Trophoblast cell (in vitro differentiated cells and primary cell): ENCODE data around the gene SELENOO.

Experiments used
- DNase-seq, 2 donors: peaks; one replicate each; pipeline ENCODE4 v3.0.0-alpha.2; 2016
- H2AFZ ChIP-seq: 2 replicates; pipeline ENCODE4 v1.6.1; 2013; ENCODE audit warnings: low read length, moderate library complexity, mild to moderate bottlenecking; ENCODE audit not compliant: insufficient read depth, poor library complexity
- H2AK5ac ChIP-seq: 2 replicates; pipeline ENCODE4 v1.6.1; 2013; ENCODE audit warnings: mild to moderate bottlenecking, low read length
- H2BK120ac ChIP-seq: 2 replicates; pipeline ENCODE4 v1.6.1; 2013; ENCODE audit warnings: low read length, mild to moderate bottlenecking, moderate library complexity; ENCODE audit not compliant: insufficient read depth, poor library complexity
- H2BK12ac ChIP-seq: 2 replicates; pipeline ENCODE4 v1.6.1; 2013; ENCODE audit warnings: mild to moderate bottlenecking, low read length, moderate library complexity
- H2BK5ac ChIP-seq: 2 replicates; pipeline ENCODE4 v1.6.1; 2013; ENCODE audit warnings: low read length, low read depth, moderate library complexity, mild to moderate bottlenecking; ENCODE audit not compliant: poor library complexity
- H3K14ac ChIP-seq: 2 replicates; pipeline ENCODE4 v1.6.1; 2013; ENCODE audit warnings: mild to moderate bottlenecking, low read length
- H3K18ac ChIP-seq: 2 replicates; pipeline ENCODE4 v1.6.1; 2013; ENCODE audit warnings: mild to moderate bottlenecking, low read length
- H3K23ac ChIP-seq: 2 replicates; pipeline ENCODE4 v1.6.1; 2013; ENCODE audit warnings: low read length
- H3K27ac ChIP-seq: 2 replicates; pipeline ENCODE4 v1.5.1; 2013; ENCODE audit warnings: low read depth, mild to moderate bottlenecking, inconsistent platforms, low read length, moderate library complexity
- H3K27me3 ChIP-seq: 2 replicates; pipeline ENCODE4 v1.6.1; 2013; ENCODE audit warnings: inconsistent platforms, mild to moderate bottlenecking, low read length, moderate library complexity; ENCODE audit not compliant: insufficient read depth
- H3K36me3 ChIP-seq, 2 experiments: 1 replicate in 1 of 2; 2 replicates in 1 of 2; pipeline ENCODE4 v1.6.1; 2013; ENCODE audit warnings: low read length in 2 of 2, mild to moderate bottlenecking in 2 of 2, moderate library complexity in 1 of 2; ENCODE audit not compliant: insufficient read depth in 2 of 2, control insufficient read depth in 1 of 2
- H3K4ac ChIP-seq: 2 replicates; pipeline ENCODE4 v1.6.1; 2013; ENCODE audit warnings: low read depth, mild to moderate bottlenecking, low read length, moderate library complexity
- H3K4me1 ChIP-seq, 2 experiments: 1 replicate in 1 of 2; 2 replicates in 1 of 2; pipeline ENCODE4 v1.6.1; 2013; ENCODE audit warnings: low read length in 2 of 2, mild to moderate bottlenecking in 2 of 2, moderate library complexity in 1 of 2; ENCODE audit not compliant: insufficient read depth in 2 of 2, control insufficient read depth in 1 of 2
- H3K4me2 ChIP-seq: 2 replicates; pipeline ENCODE4 v1.6.1; 2013; ENCODE audit warnings: inconsistent platforms, mild to moderate bottlenecking, low read length, moderate library complexity
- H3K4me3 ChIP-seq: 2 replicates; pipeline ENCODE4 v1.5.1; 2013; ENCODE audit warnings: mild to moderate bottlenecking, low read depth, low read length, inconsistent platforms
- H3K79me1 ChIP-seq: one replicate; pipeline ENCODE4 v1.6.1; 2013; ENCODE audit warnings: low read length
- H3K79me2 ChIP-seq: 2 replicates; pipeline ENCODE4 v1.6.1; 2013; ENCODE audit warnings: low read length, mild to moderate bottlenecking; ENCODE audit not compliant: control insufficient read depth, insufficient read depth, poor library complexity
- H3K9ac ChIP-seq: 2 replicates; pipeline ENCODE4 v1.6.1; 2013; ENCODE audit warnings: mild to moderate bottlenecking, low read length
- H3K9me3 ChIP-seq: 2 replicates; pipeline ENCODE4 v1.6.1; 2013; ENCODE audit warnings: low read depth, mild to moderate bottlenecking, control low read depth, inconsistent platforms, low read length; ENCODE audit not compliant: insufficient read depth
- H4K12ac ChIP-seq: 2 replicates; pipeline ENCODE4 v1.6.1; 2013; ENCODE audit warnings: low read depth, mild to moderate bottlenecking, low read length, moderate library complexity
- H4K8ac ChIP-seq: 2 replicates; pipeline ENCODE4 v1.6.1; 2013; ENCODE audit warnings: low read depth, mild to moderate bottlenecking, low read length, moderate library complexity
- H4K91ac ChIP-seq: one replicate; pipeline ENCODE4 v1.6.1; 2013; ENCODE audit warnings: low read depth, mild to moderate bottlenecking, low read length, moderate library complexity
- WGBS: extraction: QIAGEN DNeasy Blood & Tissue Kit; methylation state at CpG from one replicate; pipeline ENCODE4 v1.1.7; 2013; ENCODE audit warnings: missing lambda C conversion rate; ENCODE audit not compliant: insufficient read length, insufficient coverage; ENCODE audit errors: extremely low coverage; 5-methylcytosine and 5-hydroxymethylcytosine counted together

Gene SELENOO

GRCh38 chr22:50255099-50255498 is 54.3 kb downstream of the SELENOO start:
- no peak overlapping the region for H3K9ac ChIP-seq
- no peak overlapping the region for H3K4me3 ChIP-seq
- no peak overlapping the region for H4K91ac ChIP-seq
- no peak overlapping the region for H4K12ac ChIP-seq
- H3K4ac ChIP-seq = no peak overlapping the region
- H3K79me1 ChIP-seq = peaks cover 7% of the 10 kb centered on the region
- no peak overlapping the region for H3K18ac ChIP-seq
- no peak overlapping the region for H2AFZ ChIP-seq
- H2BK5ac ChIP-seq = no peak overlapping the region
- no peak overlapping the region for H2BK12ac ChIP-seq
- no peak overlapping the region for H2AK5ac ChIP-seq
- H3K4me1 ChIP-seq = peaks cover 17 to 25% of the 10 kb centered on the region in 2 experiments
- H3K23ac ChIP-seq = no peak overlapping the region
- no CpG with 5 or more reads among the region's 19 CpGs for WGBS
- H4K8ac ChIP-seq = no peak overlapping the region
- no peaks in the 10 kb centered on the region for H3K36me3 ChIP-seq
- no peak overlapping the region for H2BK120ac ChIP-seq
- no peak overlapping the region for H3K4me2 ChIP-seq
- H3K79me2 ChIP-seq = peaks cover 5% of the 10 kb centered on the region
- H3K14ac ChIP-seq = no peak overlapping the region
- H3K27ac ChIP-seq = no peak overlapping the region
- DNase-seq = no peak
- H3K27me3 ChIP-seq = no peaks in the 10 kb centered on the region
- H3K9me3 ChIP-seq = peaks cover 2% of the 10 kb centered on the region

DNA sequence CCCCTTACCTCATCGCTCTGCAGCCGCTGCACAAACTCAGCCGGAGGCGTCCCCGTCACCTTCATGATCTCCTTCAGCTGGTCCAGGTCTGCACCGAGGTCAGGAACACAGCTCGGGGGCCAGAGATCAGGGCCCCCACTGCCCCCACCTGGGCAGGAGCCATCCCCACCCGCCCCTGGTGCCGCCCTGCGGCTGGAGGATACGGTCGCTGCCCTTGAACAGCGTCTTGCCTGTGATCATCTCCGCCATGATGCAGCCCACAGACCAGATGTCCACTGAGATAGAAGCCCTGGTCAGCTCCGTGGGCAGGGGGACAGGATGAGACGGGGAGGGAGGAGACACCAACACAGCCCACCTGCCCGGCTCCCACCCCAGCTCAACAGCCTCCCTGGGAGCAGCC is 54.8 kb downstream of the SELENOO start:
- WGBS = no CpG with 5 or more reads among the region's 17 CpGs
- Histone ChIP-seq H3K36me3 (no peaks in the 10 kb centered on the region), H4K91ac (no peak overlapping the region)

DNA sequence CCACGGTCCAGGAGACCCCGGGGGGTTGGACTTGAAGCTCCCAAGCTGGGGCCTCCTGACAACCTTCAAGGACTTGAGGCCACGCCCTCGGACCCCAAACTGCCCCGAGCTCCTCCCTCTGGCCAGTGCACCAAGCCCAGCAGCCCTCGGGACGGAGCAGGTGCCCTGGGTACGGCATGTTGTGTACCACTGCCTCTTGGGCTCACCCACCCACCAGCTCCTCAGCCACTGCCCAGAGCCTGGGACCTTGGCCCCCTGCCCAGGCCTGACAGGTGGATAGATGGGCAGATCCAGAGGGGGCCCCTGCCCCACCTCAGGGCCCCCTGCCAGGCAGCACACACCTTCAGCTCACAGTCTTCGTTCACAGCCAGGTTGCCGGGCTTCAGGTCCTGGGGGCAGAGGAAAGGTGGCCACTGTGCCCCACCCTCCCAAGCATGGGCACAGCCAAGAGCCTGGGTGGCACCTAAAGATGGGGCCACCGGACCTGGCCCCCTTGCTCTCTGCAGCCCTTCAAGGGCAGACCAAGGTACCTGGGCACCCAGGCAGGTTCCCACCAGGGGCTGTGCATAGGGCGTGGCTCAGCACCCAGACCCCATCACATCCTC is 55.5 kb downstream of the SELENOO start:
- Histone ChIP-seq H2BK5ac (no peak overlapping the region), H3K4ac (no peak overlapping the region), H3K27ac (no peak overlapping the region), H3K4me1 (peaks cover 17 to 18% of the 10 kb centered on the region in 2 experiments), H3K14ac (no peak overlapping the region), H4K91ac (no peak overlapping the region), H3K23ac (no peak overlapping the region), H2BK12ac (no peak overlapping the region), H3K36me3 (no peaks in the 10 kb centered on the region), H4K12ac (no peak overlapping the region), H3K4me3 (no peak overlapping the region), H3K79me2 (no peaks in the 10 kb centered on the region), H3K18ac (no peak overlapping the region), H2AFZ (no peak overlapping the region), H3K9me3 (no peaks in the 10 kb centered on the region), H3K9ac (no peak overlapping the region), H4K8ac (no peak overlapping the region), H2BK120ac (no peak overlapping the region), H3K27me3 (peaks cover 9% of the 10 kb centered on the region), H2AK5ac (no peak overlapping the region), H3K79me1 (peaks cover 2% of the 10 kb centered on the region), H3K4me2 (no peak overlapping the region)
- no CpG with 5 or more reads among the region's 12 CpGs for WGBS
- no peak for DNase-seq

More for the DNA sequence above, 54.8 kb downstream of the SELENOO start:
- Histone ChIP-seq H2BK12ac (no peak overlapping the region), H3K79me2 (peaks cover 4% of the 10 kb centered on the region), H3K9me3 (no peaks in the 10 kb centered on the region), H4K8ac (no peak overlapping the region), H3K27ac (no peak overlapping the region), H2AK5ac (no peak overlapping the region), H3K79me1 (peaks cover 7% of the 10 kb centered on the region), H3K4ac (no peak overlapping the region), H3K27me3 (peaks cover 5% of the 10 kb centered on the region), H2BK120ac (no peak overlapping the region), H3K4me1 (peaks cover 17 to 21% of the 10 kb centered on the region in 2 experiments), H3K18ac (no peak overlapping the region), H3K9ac (no peak overlapping the region), H3K4me2 (no peak overlapping the region), H4K12ac (no peak overlapping the region), H3K4me3 (no peak overlapping the region), H2BK5ac (no peak overlapping the region), H3K23ac (no peak overlapping the region), H2AFZ (no peak overlapping the region), H3K14ac (no peak overlapping the region)
- no peak for DNase-seq

DNA sequence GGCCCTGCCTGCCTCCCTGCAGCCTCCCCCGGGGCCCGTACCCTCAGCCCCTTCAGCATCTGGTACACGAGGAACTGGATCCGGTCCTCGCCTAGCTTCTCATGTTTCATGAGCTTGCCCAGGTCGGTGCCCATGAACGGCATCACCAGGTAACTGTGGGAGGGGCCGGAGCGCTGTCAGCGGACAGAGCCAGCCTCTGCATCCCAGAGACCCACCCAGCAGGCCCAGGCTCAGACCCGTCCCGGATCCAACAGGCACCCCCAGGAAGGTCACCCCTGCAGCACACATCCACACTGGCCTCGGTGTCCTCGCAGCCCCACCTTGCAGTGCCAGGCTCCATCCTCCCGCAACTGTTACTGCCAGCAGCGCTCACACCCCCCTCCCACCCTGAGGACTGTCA is 56.2 kb downstream of the SELENOO start:
- Histone ChIP-seq H2BK120ac (no peak overlapping the region), H3K4me1 (peaks cover 16 to 19% of the 10 kb centered on the region in 2 experiments), H3K4me3 (no peak overlapping the region), H3K36me3 (no peaks in the 10 kb centered on the region), H3K14ac (no peak overlapping the region), H3K4ac (no peak overlapping the region), H2BK5ac (no peak overlapping the region), H3K79me2 (no peaks in the 10 kb centered on the region), H3K27ac (no peak overlapping the region), H2BK12ac (no peak overlapping the region), H3K18ac (no peak overlapping the region), H4K91ac (no peak overlapping the region), H3K79me1 (no peaks in the 10 kb centered on the region), H4K12ac (no peak overlapping the region), H3K4me2 (no peak overlapping the region), H2AK5ac (no peak overlapping the region), H3K23ac (no peak overlapping the region), H3K9me3 (no peaks in the 10 kb centered on the region), H4K8ac (no peak overlapping the region), H3K9ac (no peak overlapping the region), H3K27me3 (peaks cover 9% of the 10 kb centered on the region), H2AFZ (no peak overlapping the region)
- WGBS = no CpG with 5 or more reads among the region's 16 CpGs
- DNase-seq = no peak
